Lower leg skin (tissue), 4 donors: ENCODE measurements around the gene KNOP1. TPM values are rescaled to one million over a fixed set of nuclear protein-coding genes. Genes with fewer than 3 reads are reported as not detected.

ENCODE experiments used
- DNase-seq, 2 donors: peaks; one replicate each; pipeline ENCODE4 v3.0.0-alpha.2; 2019; ENCODE audit warnings: low spot score in 2 of 2
- H3K4me3 ChIP-seq: fragments of 200-600 bp; sonication (generic); 2 replicates; pipeline ENCODE4 v1.5.1; 2017; ENCODE audit warnings: mild to moderate bottlenecking, low read depth; ENCODE audit not compliant: poor library complexity, severe bottlenecking
- POLR2A ChIP-seq, 2 donors: fragments of 450-650 bp; IDR thresholded peaks; one replicate each; pipeline ENCODE4 v1.6.1; 2016 to 2017; ENCODE audit warnings: antibody characterized with exemption in 2 of 2, mild to moderate bottlenecking in 1 of 2, moderate library complexity in 1 of 2
- WGBS, 2 donors: methylation state at CpG; one replicate each; pipeline ENCODE4 v1.1.5; 2018; 5-methylcytosine and 5-hydroxymethylcytosine counted together
- intact Hi-C: fragments of 100-400 bp; cut with DNase I; formaldehyde crosslinking; loops from one replicate; pipeline ENCODE4 v1.15.0; 2023; ENCODE audit warnings: low total_unique reads
- total RNA-seq, 4 donors: library from RNA; depleted of rRNA; stranded (reverse); fragments of >200 nt; gene quantifications; one replicate each; pipeline ENCODE4 v1.1.0, GENCODE V29; 2016
- TF ChIP-seq, protein P1 (sequence below), 3 donors: fragments of 450-650 bp; IDR thresholded peaks; one replicate each; pipeline ENCODE4 v1.5.1; 2016; ENCODE audit warnings: antibody characterized with exemption in 3 of 3, mild to moderate bottlenecking in 3 of 3, moderate library complexity in 2 of 3

The KNOP1 gene
- total RNA-seq, 4 donors from 2014 or later, result 12.1 to 22.7 (median 15.0) TPM

DNA sequence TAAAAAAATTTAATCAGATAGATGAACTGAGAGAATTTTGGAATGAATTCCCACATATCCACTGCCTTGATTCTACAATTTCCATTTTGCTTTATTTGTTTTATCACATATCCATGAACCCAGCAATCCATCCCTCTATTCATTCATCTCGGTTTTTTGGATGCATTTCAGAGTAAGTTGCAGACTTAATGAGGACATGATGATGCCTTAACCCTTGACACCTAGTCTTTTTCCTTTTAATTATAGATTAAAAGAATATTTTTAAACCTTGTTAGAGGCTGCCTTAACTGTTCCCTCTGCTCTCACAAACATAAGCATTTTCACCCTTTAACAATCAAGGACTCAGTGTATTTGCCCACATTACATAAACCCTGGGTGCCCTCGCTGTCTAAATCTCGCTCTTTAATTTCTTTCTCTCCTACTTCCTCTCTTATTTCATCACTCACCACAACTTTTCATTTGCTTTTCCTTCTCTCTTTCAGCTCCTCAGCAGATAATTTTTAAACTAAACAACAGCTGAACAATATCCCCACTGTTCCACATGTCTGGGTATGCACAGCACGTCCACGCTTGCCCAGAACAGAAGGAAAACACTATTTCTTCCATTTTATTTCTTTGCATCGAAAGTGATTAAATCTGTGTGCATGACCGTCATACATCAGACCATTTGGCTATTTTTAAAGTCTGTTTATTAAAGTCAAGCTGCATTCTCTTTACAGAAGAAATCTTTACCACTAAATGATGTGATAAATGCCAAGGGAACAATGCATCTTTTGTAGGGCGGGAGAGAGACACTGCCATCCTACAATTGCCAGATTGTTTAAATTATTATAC is 40.0 kb upstream of the KNOP1 start:
- DNase-seq, result no peak
- TF ChIP-seq, protein P1, sequence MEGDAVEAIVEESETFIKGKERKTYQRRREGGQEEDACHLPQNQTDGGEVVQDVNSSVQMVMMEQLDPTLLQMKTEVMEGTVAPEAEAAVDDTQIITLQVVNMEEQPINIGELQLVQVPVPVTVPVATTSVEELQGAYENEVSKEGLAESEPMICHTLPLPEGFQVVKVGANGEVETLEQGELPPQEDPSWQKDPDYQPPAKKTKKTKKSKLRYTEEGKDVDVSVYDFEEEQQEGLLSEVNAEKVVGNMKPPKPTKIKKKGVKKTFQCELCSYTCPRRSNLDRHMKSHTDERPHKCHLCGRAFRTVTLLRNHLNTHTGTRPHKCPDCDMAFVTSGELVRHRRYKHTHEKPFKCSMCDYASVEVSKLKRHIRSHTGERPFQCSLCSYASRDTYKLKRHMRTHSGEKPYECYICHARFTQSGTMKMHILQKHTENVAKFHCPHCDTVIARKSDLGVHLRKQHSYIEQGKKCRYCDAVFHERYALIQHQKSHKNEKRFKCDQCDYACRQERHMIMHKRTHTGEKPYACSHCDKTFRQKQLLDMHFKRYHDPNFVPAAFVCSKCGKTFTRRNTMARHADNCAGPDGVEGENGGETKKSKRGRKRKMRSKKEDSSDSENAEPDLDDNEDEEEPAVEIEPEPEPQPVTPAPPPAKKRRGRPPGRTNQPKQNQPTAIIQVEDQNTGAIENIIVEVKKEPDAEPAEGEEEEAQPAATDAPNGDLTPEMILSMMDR (IDR thresholded peaks at IDR 0.05), result no peak
- no peak for TF ChIP-seq POLR2A (IDR thresholded peaks at IDR 0.05)
- 53 to 58% methylated on average over 8 of the region's 8 CpGs for WGBS, 2 donors
- intact Hi-C loops, result no loop called here
- H3K4me3 ChIP-seq, result no peak overlapping the region

DNA sequence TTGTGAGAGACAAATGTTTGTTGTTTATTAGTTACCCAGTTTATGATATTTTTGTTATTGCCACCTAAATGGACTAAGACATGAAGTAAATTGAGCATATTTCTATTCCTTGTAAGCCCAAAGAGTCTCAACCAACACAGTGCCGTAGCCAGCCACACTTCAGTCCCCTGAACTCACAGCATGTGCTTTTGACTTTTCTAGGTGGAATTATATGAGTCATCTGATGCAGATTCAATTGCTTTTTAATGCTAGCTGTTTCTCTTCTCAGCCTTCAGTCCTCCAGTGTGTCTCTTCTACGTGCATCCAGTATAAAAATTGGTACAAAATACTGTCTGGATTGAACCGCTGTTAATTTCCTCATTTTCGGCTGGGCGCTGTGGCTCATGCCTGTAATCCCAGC is 39.0 kb upstream of the KNOP1 start:
- intact Hi-C loops, result no loop called here
- 91 to 92% methylated on average over 5 of the region's 5 CpGs for WGBS, 2 donors
- H3K4me3 ChIP-seq, result no peak overlapping the region
- TF ChIP-seq, protein P1 (IDR thresholded peaks at IDR 0.05), result no peak
- no peak for DNase-seq

DNA sequence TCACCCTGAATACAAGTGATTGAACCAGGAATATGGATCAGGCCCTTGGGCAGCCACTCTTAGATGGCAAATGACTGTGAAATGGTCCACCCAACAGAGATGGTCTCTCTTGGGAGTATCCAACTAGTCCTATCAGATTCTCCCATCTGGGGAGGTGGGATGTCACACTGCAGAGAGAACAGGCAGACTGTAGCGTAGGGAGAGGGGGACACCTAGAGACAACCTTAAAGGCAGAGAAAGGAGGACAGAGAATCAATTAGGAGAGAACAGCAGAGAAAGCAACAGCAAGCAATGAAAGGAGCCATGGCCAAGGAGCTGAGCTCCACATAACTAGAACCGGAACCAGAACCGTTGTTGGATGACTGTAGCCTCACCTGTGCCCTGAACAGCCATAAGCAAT is 37.2 kb upstream of the KNOP1 start:
- H3K4me3 ChIP-seq, result no peak overlapping the region
- no peak for DNase-seq
- intact Hi-C loops, result no loop called here
- WGBS, 2 donors, result 96 to 99% methylated on average over 3 of the region's 3 CpGs
- TF ChIP-seq, protein P1 (IDR thresholded peaks at IDR 0.05), result no peak
- no peak for TF ChIP-seq POLR2A (IDR thresholded peaks at IDR 0.05)

DNA sequence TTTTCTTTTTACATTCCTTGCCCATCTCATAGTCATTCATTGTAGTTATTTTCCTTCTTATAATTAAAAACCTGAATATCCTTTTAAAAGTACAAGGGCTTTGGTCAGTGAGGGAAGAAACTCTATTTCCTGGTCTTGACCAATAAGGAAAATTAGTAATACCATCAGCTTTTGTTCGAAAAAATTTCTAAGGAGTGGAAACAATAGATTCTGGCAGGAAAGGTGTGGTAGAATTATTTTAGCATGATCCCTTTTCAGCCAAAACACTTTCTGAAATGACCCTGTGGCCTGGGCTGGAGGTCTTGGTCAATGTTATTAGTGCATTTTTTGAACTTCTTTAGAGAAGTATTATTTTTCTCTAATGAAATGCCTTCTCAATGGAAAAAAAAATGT is 36.6 kb upstream of the KNOP1 start:
- H3K4me3 ChIP-seq, result no peak overlapping the region
- intact Hi-C loops, result no loop called here
- DNase-seq, result no peak
- WGBS, 2 donors, result 79 to 81% methylated on average over 1 of the region's 1 CpG
- TF ChIP-seq POLR2A (IDR thresholded peaks at IDR 0.05), result no peak
- TF ChIP-seq, protein P1 (IDR thresholded peaks at IDR 0.05), result no peak

DNA sequence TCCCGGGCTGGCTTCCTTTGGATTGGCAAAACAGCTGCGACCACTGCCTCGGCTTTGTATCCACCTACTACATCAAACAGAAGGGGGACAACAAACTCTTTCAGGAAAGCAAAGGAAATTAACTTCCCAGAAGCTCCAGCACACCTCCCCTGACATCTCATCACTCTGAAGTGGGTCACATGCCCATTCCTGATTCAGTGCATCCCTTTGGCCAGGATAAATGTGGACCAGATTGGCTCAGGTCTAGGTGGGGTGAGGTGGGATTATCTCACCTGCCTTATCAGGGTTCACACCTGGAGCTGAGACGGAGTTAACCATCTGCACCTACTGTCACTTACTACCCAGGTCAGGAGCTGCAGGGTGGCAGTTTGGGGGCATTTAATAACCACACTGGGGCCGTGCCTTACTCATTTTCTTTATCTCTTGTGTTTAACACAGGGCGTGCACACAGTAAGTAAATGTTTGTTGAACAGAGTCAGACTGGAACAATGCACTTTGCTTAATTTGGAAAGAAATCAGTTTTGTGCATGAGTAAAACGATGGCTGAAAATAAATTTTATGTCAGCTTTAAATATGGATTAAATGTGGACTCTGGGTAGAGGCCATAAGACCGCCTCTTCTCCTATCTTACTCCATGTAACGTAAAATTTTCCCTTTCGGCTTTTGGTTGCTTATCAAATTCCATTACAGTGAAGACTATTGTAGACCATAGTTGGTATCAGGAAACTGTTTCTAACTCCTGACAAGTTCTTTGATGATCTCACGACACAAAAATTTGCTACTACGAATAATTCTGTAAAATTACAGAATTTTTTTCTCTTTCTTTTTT is 36.0 kb upstream of the KNOP1 start:
- no peak overlapping the region for H3K4me3 ChIP-seq
- 77 to 83% methylated on average over 12 of the region's 12 CpGs for WGBS, 2 donors
- no peak for TF ChIP-seq POLR2A (IDR thresholded peaks at IDR 0.05)
- TF ChIP-seq, protein P1 (IDR thresholded peaks at IDR 0.05), result no peak
- no peak for DNase-seq
- intact Hi-C loops, result no loop called here
